WERI-Rb-1 (cell line): Measurements from ENCODE around the gene MYO5A.
"Not testable (repeated sequence)": the region's sequence is repeated elsewhere in the genome, so short reads cannot be mapped to it uniquely, and the experiment has no call there.

Source experiments
- DNase-seq: peaks from one replicate; pipeline ENCODE4 v3.0.0-alpha.2; 2020
- H3K27ac ChIP-seq: fragments of 250-450 bp; sonication (Bioruptor Pico); 2 replicates; pipeline ENCODE4 v1.5.1; 2020; ENCODE audit warnings: mild to moderate bottlenecking, moderate library complexity
- H3K27me3 ChIP-seq: fragments of 250-450 bp; sonication (Bioruptor Pico); 2 replicates; pipeline ENCODE4 v1.5.1; 2021; ENCODE audit warnings: mild to moderate bottlenecking, low read depth, moderate library complexity; ENCODE audit not compliant: insufficient read depth, severe bottlenecking
- H3K36me3 ChIP-seq: fragments of 250-450 bp; sonication (Bioruptor Pico); 2 replicates; pipeline ENCODE4 v1.5.1; 2020; ENCODE audit warnings: mild to moderate bottlenecking, moderate library complexity
- H3K4me3 ChIP-seq: 2 replicates; pipeline ENCODE4 v1.5.1; 2011; ENCODE audit warnings: low read depth, mild to moderate bottlenecking, control low read depth, low read length
- H3K9me3 ChIP-seq: fragments of 250-450 bp; sonication (Bioruptor Pico); 2 replicates; pipeline ENCODE4 v1.5.1; 2021; ENCODE audit warnings: mild to moderate bottlenecking, moderate library complexity; ENCODE audit not compliant: severe bottlenecking
- CTCF ChIP-seq: IDR thresholded peaks from 2 replicates; pipeline ENCODE4 v1.5.1; 2011; ENCODE audit warnings: low read depth, mild to moderate bottlenecking, control low read depth, inconsistent platforms, low read length

MYO5A gene

GRCh38 chr15:52462806-52463360 is 65.8 kb downstream of the MYO5A start:
- no peak for TF ChIP-seq CTCF
- DNase-seq, result no peak
- H3K27me3 ChIP-seq, result no peaks in the 10 kb centered on the region
- no peaks in the 10 kb centered on the region for H3K9me3 ChIP-seq
- H3K36me3 ChIP-seq, result no peaks in the 10 kb centered on the region
- H3K4me3 ChIP-seq, result no peak overlapping the region
- H3K27ac ChIP-seq, result no peak overlapping the region

- not testable (repeated sequence) for H3K27me3 ChIP-seq, H3K36me3 ChIP-seq, H3K9me3 ChIP-seq, DNase-seq, H3K4me3 ChIP-seq, H3K27ac ChIP-seq
Measured at GRCh38 chr15:52459701-52460100, 69.0 kb downstream of the MYO5A start.

- DNase-seq, H3K4me3 ChIP-seq, H3K36me3 ChIP-seq, H3K27me3 ChIP-seq, H3K27ac ChIP-seq, H3K9me3 ChIP-seq: not testable (repeated sequence)
Measured at GRCh38 chr15:52459265-52459664, 69.4 kb downstream of the MYO5A start.

- no peaks in the 10 kb centered on the region for H3K9me3 ChIP-seq
- no peak for TF ChIP-seq CTCF
- DNase-seq, result no peak
- no peak overlapping the region for H3K27ac ChIP-seq
- no peaks in the 10 kb centered on the region for H3K36me3 ChIP-seq
- H3K4me3 ChIP-seq, result no peak overlapping the region
- no peaks in the 10 kb centered on the region for H3K27me3 ChIP-seq
Measured at GRCh38 chr15:52448011-52448890, 80.4 kb downstream of the MYO5A start.

- Histone ChIP-seq H3K36me3 (no peaks in the 10 kb centered on the region), H3K27me3 (no peaks in the 10 kb centered on the region), H3K4me3 (no peak overlapping the region), H3K27ac (no peak overlapping the region), H3K9me3 (no peaks in the 10 kb centered on the region)
- no peak for TF ChIP-seq CTCF
- no peak for DNase-seq
Measured at GRCh38 chr15:52445954-52446353, 82.7 kb downstream of the MYO5A start.

- H3K9me3 ChIP-seq, result no peaks in the 10 kb centered on the region
- no peaks in the 10 kb centered on the region for H3K27me3 ChIP-seq
- H3K36me3 ChIP-seq, result no peaks in the 10 kb centered on the region
- no peak overlapping the region for H3K27ac ChIP-seq
- no peak for DNase-seq
- no peak for TF ChIP-seq CTCF
- H3K4me3 ChIP-seq, result no peak overlapping the region
Measured at GRCh38 chr15:52445553-52445952, 83.1 kb downstream of the MYO5A start.

GRCh38 chr15:52443205-52443604 is 85.5 kb downstream of the MYO5A start:
- not testable (repeated sequence) for H3K9me3 ChIP-seq, DNase-seq, H3K36me3 ChIP-seq, H3K27me3 ChIP-seq, H3K27ac ChIP-seq, H3K4me3 ChIP-seq
